Measurements from ENCODE around the gene TMEM116. TPM values are rescaled to one million over a fixed set of nuclear protein-coding genes. Genes with fewer than 3 reads are reported as not detected.

The TMEM116 gene
- total and polyA plus RNA-seq, 10 of the 15 experiments (the other 5 are each of a cell fraction or from before 2014, with no cell fraction given) = 6.0 to 25.7 (median 8.5) TPM

GRCh38 chr12:111992464-111992863 lies 20.5 kb downstream of the TMEM116 start (continued):
- TF ChIP-seq ZBTB11 (CRISPR knock-in tag; IDR thresholded peaks at IDR 0.05) (no peak), NFYA (IDR thresholded peaks at IDR 0.05; ENCODE audit: borderline replicate concordance, low read depth, low read length) (no peak), MAX (IDR thresholded peaks at IDR 0.05; ENCODE audit: low read depth, low read length) (no peak), SRF (IDR thresholded peaks at IDR 0.05; ENCODE audit: low read depth in 2 of 2, low read length in 2 of 2) (no peak), CREM (IDR thresholded peaks at IDR 0.05; ENCODE audit: low read depth) (no peak), ATF7 (IDR thresholded peaks at IDR 0.05; ENCODE audit: low read depth) (no peak), CEBPZ (IDR thresholded peaks at IDR 0.05; ENCODE audit: low read depth, low read length) (no peak), TARDBP (IDR thresholded peaks at IDR 0.05; ENCODE audit: borderline replicate concordance) (no peak), SKIL (IDR thresholded peaks at IDR 0.05; ENCODE audit: low read depth, poor library complexity, severe bottlenecking) (no peak), CREB1 (IDR thresholded peaks at IDR 0.05; ENCODE audit: low read depth) (no peak), BACH1 (IDR thresholded peaks at IDR 0.05; ENCODE audit: borderline replicate concordance) (no peak), JUND (IDR thresholded peaks at IDR 0.05; ENCODE audit: low read depth, low read length) (no peak), EP300 (IDR thresholded peaks at IDR 0.05; ENCODE audit: borderline replicate concordance in 1 of 2, control insufficient read depth in 1 of 2, low read depth in 2 of 2, low read length in 2 of 2) (no peak), SUZ12 (IDR thresholded peaks at IDR 0.05; ENCODE audit: unreplicated experiment) (no peak), KAT2A (conservative IDR thresholded peaks at IDR 0.05; ENCODE audit: control insufficient read depth, low read depth, low read length) (no peak), NFYB (IDR thresholded peaks at IDR 0.05; ENCODE audit: insufficient read depth, low read depth, low read length) (no peak), SREBF2 (IDR thresholded peaks at IDR 0.05; ENCODE audit: low read length) (no peak), ASH2L (IDR thresholded peaks at IDR 0.05; ENCODE audit: borderline replicate concordance, low read depth) (no peak), RUNX3 (IDR thresholded peaks at IDR 0.05; ENCODE audit: low read length) (peak; percentile 76), BHLHE40 (IDR thresholded peaks at IDR 0.05; ENCODE audit: borderline replicate concordance in 1 of 2, low read depth in 2 of 2, low read length in 1 of 2) (no peak), SIN3A (IDR thresholded peaks at IDR 0.05; ENCODE audit: low read depth, low read length) (no peak), PAX8 (IDR thresholded peaks at IDR 0.05) (no peak), MEF2A (IDR thresholded peaks at IDR 0.05; ENCODE audit: insufficient read depth, low read depth, low read length) (0 out of 2 replicates have a peak, but pooled peaks have one; percentile 54)

Measured in GM12878 (cell line).